Left hindlimb (tissue), 1 donor: ENCODE data around the gene KLK3.
"Not testable (repeated sequence)": the region's sequence is repeated elsewhere in the genome, so short reads cannot be mapped to it uniquely, and the experiment has no call there.

ENCODE experiments used
- DNase-seq: peaks from one replicate; pipeline ENCODE4 v3.0.0-alpha.2; 2018

Gene KLK3

DNA sequence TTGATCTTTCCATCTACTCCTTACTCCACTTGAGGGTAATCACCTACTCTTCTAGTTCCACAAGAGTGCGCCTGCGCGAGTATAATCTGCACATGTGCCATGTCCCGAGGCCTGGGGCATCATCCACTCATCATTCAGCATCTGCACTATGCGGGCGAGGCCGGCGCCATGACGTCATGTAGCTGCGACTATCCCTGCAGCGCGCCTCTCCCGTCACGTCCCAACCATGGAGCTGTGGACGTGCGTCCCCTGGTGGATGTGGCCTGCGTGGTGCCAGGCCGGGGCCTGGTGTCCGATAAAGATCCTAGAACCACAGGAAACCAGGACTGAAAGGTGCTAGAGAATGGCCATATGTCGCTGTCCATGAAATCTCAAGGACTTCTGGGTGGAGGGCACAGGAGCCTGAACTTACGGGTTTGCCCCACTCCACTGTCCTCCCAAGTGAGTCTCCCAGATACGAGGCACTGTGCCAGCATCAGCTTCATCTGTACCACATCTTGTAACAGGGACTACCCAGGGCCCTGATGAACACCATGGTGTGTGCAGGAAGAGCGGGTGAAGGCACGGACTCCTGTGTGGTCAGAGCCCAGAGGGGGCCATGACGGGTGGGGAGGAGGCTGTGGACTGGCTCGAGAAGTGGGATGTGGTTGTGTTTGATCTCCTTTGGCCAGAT is 15.8 kb downstream of the KLK3 start:
- no peak for DNase-seq

DNA sequence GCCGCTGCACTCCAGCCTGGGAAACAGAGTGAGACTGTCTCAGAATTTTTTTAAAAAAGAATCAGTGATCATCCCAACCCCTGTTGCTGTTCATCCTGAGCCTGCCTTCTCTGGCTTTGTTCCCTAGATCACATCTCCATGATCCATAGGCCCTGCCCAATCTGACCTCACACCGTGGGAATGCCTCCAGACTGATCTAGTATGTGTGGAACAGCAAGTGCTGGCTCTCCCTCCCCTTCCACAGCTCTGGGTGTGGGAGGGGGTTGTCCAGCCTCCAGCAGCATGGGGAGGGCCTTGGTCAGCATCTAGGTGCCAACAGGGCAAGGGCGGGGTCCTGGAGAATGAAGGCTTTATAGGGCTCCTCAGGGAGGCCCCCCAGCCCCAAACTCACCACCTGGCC is 18.3 kb downstream of the KLK3 start, which contains the start of gene KLK2:
TSS of gene KLK2 (plus strand) at position 384 of the 400 bp plus-strand sequence. CDS start 35 bp downstream, outside the sequence.
- DNase-seq: no peak

DNA sequence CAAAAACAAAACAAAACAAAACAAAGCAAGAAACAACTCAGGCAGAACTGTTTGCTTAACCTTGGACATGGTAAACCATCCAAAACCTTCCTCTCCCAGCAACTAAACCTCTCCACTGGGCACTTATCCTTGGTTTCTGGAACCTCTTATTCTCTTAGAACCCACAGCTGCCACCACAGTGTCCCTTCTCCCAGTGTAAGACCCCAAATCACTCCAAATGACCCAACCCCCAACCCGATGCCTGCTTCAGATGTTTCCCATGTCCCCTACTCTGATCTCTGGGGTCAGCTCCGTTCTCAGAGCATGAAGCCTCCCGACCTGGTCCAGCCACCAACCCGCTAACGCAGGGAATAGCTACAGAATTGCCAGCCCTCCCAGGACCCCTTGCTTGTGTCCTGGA is 19.5 kb downstream of the KLK3 start:
- no peak for DNase-seq

DNA sequence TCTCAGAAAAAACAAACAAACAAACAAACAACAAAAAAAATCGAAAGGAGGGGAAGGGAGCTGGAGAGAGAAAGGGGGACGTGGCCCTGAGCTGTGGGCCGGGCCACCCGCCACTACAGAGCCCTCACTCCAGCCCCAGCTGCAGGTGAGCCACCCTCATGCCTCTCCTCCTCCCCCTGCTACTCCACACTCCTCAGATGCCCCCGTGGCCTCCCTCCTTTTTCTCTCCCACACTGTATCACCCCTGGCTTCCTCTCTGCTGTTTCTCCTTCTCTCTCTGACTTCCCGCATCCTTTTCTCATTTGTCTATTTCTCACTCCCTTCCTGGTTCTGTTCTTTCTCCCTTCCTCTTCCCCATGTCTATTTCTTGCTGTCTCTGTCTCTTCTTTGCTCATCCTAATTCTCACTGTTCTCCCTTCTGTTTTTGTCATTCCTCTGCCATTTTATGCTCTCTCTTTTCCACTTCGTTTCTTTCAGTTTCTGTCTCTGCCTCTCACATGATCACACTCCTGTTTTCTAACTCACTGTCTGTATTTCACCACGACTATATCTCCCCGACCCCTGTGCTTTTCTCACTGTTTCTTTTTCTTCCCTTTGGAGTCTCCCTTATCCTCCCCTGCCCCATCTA is 21.2 kb downstream of the KLK3 start:
- no peak for DNase-seq

DNA sequence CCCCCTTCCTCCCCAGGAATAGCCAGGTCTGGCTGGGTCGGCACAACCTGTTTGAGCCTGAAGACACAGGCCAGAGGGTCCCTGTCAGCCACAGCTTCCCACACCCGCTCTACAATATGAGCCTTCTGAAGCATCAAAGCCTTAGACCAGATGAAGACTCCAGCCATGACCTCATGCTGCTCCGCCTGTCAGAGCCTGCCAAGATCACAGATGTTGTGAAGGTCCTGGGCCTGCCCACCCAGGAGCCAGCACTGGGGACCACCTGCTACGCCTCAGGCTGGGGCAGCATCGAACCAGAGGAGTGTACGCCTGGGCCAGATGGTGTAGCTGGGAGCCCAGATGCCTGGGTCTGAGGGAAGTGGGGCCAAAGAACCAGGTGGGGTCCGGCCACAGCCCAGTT is 21.7 kb downstream of the KLK3 start:
- no peak for DNase-seq

DNA sequence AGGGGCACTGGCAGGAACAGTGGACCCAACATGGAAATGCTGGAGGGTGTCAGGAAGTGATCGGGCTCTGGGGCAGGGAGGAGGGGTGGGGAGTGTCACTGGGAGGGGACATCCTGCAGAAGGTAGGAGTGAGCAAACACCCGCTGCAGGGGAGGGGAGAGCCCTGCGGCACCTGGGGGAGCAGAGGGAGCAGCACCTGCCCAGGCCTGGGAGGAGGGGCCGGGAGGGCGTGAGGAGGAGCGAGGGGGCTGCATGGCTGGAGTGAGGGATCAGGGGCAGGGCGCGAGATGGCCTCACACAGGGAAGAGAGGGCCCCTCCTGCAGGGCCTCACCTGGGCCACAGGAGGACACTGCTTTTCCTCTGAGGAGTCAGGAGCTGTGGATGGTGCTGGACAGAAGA is 22.6 kb downstream of the KLK3 start:
- no peak for DNase-seq

DNA sequence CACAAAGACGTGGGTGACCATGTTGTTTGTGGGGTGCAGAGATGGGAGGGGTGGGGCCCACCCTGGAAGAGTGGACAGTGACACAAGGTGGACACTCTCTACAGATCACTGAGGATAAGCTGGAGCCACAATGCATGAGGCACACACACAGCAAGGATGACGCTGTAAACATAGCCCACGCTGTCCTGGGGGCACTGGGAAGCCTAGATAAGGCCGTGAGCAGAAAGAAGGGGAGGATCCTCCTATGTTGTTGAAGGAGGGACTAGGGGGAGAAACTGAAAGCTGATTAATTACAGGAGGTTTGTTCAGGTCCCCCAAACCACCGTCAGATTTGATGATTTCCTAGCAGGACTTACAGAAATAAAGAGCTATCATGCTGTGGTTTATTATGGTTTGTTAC is 24.1 kb downstream of the KLK3 start:
- no peak for DNase-seq

DNA sequence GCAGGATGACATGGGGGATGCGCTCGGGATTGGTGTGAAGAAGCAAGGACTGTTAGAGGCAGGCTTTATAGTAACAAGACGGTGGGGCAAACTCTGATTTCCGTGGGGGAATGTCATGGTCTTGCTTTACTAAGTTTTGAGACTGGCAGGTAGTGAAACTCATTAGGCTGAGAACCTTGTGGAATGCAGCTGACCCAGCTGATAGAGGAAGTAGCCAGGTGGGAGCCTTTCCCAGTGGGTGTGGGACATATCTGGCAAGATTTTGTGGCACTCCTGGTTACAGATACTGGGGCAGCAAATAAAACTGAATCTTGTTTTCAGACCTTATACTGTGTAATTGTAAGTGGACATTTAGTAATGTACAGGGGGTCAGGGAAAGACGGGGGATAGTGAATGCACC is 25.5 kb downstream of the KLK3 start:
- DNase-seq: no peak

DNA sequence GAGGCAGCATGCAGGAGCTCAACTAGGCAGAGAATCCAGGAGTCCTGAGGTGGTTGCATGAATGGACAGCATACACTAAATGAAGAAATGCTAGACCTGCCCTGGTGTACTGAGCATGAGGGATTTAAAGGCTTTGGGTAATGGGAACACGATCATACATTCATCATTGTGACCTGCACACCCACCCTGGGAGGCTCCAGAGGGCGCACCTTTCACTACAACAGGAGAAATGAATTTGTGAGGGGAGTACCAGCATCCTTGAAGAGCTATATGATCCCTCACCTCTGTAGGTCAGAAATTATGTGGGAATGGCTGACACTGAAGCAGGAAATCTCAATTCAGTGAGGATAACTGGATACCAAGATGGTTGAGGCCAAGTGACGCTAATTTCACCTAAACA is 27.5 kb downstream of the KLK3 start:
- no peak for DNase-seq

DNA sequence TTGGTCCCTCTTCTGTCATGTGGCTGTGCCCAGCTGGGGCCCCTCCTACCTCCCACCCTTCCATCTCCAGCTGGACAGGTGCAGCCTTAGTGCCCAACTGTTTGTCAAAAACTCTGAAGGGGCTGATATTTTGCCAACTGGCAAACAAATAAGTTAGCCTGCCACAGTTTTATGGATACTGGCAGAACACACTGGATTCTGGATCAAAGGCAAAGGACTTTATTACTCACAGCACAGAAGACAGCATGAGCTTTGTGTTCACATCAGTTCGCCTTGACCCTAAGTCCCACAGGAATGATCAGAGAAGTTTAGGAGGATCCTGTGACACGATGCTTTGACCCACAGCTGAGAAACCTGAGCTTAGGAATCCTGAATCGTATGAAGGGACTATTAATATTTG is 34.9 kb downstream of the KLK3 start:
- DNase-seq: no peak

DNA sequence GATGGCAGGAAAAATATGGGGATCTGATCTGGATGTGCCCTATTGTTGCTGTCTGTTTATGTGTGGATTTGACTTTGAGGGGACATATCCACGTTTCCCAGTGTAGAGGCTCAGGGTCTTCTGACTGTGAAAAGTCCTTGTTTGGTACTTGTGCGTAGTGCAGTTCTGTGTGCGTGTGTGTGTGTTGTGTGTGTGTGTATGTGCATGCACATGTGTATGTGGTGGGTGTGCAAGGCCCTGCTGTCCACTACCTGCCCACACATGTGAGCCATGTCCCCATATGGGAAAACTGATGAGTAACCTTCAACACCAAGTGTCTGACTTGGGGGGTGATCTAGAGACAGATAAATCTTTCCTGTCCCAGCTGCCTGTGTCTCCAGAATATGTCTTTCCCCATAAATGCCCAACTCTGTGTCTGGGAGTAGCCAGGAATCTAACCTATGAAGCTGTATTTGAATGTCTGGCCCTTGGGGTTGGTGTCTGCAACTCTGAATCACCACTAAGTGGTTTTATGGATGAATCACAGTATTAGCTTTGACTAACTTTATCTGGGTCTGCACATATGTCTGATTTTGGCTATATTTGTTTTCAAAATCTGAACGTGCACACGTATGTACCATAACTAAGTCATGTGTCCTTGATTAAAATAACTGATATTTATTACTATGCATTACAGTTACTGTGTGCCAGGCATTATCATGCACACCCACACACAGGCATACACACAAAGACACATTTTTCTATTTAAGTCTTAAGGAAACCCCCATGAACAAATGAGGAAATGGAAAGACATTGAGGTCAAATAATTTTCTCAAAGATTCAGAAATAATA is 35.9 kb downstream of the KLK3 start:
- DNase-seq: no peak

DNA sequence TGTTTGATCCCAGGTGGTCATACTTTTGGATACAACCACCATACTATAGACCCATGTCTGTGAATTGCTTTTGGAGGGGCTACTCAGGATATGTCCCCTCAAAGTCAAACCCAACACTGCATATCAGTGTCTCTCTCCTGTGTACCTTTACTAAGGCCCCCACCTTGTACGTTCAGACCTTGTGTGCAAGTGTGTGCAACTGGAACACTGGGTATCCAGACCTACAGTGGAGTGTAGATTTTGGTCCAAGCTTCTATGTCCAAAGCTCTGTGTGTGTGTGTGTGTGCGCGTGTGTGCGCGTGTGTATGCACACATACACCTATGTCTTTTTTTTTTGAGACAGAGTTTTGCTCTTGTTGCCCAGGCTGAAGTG is 36.5 kb downstream of the KLK3 start:
- no peak for DNase-seq

DNA sequence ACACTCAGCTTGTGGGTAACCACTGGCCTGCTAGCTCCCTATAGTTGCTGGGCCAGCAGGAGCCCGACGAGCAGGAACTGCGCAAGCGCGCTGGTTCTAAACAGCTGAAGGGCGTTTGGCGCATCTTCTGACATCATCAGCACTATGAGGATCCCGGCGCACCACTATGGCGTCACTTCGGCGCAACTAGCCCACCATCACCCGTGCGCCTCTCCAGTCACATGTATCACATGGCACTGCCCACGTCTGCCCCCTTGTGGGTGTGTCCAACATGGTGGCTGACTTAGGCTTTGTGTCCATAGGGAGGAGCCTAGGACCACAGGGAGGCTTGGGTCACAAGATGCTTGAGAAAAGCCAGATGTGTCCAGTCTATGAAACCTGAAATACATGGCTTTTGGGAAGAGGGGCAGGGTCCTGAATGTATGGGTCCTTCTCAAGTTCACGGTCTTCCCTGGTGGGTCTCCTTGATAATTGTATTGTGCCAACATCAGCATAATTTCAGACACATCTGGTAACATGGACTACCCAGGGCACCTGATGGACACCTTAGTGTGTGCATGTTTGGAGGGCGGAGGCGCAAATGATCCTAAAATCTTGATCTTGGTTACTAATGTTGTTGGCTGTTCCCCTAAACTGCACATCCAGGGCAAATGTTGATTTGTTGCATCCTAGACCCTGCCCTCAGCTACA is 38.5 kb downstream of the KLK3 start:
- no peak for DNase-seq

DNA sequence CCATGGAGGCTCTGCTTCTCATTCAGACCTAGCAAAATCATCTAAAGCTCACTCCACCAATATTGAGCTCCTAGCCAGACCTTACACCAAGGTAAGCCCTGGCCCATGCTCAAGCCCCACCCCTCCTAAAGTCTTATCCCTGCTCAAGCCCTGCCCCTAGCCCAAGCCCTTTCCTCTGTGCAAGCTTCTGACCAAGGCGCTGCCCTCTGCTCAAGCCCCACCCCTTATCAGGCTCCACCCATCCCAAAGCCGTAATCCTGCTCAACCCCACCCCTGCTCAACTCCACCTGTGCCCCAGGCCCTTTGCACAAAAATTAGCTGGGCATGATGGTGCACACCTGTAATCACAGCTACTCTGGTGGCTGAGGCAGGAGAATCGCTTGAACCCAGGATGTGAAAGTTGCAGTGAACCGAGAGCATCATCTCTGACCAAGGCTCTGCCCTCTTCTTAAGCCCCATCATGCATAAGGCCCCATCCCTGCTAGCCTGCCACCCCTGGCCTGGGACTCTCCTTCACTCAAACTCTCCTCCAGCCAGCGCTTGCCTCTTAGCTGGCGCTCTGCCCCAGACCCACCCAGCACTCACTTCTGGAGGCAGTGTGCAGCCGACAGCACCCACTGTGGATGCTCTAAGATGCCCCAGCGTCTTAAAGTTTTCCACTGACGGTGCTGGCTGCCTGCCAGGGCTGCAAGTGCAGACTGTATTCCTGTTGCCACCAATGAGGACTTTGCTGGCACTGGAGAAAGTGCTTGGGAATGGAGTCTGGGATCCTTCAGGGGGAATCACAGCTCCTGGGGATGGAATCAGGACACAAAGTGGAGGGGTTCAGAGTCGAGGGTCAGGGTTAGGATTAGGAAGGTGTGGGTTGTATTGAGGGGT is 40.0 kb downstream of the KLK3 start:
- no peak for DNase-seq

DNA sequence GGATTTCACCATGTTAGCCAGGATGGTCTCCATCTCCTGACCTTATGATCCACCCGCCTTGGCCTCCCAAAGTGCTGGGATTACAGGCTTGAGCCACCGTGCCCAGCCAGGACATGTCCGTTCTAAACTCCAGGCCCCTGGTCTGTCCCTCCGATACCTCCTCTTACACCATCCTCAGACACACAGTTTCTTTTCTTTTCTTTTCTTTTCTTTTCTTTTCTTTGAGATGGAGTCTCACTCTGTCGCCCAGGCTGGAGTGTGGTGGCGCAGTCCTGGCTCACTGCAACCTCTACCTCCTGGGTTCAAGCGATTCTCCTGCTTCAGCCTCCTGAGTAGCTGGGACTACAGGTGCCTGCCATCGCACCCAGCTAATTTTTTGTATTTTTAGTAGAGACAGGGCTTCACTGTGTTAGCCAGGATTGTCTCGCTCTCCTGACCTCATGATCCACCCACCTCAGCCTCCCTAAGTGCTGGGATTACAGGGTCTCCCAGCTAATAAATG is 41.4 kb downstream of the KLK3 start:
- DNase-seq: not testable (repeated sequence)

DNA sequence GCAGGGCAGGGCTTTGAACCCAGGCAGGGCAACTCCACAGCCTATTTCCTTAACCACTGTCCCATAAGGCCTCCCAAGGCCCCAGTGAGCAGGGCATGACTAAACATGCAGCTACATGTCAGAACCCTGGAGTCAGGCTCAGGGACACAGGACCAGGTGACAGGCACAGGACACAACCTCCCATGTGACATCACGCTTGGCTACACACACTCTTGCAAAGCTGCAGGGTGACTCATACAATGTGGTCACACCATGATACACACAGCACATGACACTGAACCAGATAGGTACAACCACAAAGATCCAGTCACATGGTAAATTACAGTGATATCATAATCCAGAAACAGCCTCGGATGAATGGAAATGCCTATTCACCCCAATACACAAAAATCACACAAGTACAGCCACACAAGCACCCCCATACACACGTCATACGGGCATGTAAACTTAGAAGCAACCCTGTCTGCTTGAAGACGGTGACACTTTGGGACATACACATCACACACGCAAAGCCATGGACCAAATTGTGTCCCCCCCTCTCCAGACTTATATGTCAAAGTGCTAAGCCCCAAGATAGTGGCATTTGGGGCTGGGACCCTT is 42.0 kb downstream of the KLK3 start:
- DNase-seq: no peak

DNA sequence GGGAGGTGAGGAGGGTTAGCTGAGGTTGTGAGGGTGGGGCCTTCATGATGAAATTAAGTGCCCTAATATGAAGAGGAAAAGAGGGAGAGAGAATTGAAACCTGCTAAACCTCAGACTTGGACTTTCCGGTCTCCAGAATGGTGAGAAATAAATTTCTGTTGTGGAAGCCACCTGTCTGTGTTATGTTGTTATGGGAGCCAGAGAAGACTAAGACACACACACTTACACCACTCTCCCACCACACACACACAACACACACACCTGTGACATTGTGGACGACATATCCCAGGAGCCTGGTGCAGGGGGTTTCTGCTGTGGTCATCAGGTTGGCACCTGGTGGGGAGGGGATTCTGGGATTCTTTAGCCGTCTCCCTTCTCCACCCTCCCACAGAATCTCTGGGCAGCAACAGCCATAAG is 42.5 kb downstream of the KLK3 start:
- DNase-seq: no peak

DNA sequence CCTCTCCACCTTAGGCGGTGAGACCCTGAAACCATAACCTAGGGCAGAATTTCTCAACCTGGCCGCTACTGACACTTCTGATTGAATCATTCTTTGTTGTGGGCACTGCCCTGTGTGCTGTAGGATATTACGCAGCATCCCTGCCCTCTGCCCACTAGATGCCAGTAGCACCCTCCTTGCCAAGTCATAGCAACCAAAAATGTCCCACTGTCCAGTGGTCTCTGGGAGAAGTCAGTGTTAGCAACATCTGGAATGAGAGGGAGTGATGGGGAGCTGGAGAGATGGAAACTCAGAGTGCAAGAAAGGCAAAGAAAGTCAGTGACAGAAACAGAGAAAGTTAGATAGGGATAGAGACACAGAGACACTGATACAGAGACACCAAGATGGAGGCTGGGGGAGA is 42.9 kb downstream of the KLK3 start:
- DNase-seq: no peak

DNA sequence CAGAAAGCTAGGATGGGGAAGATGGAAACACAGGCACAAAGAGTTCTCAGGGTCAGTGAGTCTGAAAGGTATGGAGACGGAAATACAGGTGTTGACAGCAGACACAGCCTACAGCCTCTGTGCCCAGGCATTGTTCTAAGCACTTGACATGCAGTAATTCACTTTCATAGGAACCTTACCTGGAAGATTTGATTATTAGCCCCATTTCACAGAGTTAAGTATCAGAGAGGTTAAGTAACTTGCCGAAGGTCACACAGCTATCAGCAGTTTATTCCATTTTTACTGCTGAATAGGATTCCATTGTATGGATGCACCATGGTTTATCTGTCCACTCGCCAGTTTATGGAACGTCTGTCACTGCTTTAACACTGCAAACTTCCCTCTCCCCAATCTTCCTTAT is 43.3 kb downstream of the KLK3 start:
- no peak for DNase-seq

DNA sequence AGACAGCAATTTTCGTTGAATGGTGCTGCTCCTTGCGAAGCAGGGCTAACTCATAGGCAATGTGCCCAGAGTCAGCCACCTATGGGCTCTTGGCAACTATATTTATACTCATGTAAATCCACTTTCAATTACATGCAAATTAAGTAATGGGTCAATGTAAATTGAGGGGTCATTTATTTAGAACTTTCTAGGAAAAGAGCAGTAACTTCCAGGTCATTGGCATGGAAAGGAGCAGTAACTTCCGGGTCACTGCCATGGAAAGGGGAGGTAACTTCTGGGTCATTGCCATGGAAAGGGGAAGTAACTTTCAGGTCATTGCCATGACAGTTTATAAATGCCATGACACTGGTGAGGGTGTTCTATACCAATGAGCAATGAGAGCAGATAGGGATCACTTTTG is 44.9 kb downstream of the KLK3 start:
- DNase-seq: no peak

DNA sequence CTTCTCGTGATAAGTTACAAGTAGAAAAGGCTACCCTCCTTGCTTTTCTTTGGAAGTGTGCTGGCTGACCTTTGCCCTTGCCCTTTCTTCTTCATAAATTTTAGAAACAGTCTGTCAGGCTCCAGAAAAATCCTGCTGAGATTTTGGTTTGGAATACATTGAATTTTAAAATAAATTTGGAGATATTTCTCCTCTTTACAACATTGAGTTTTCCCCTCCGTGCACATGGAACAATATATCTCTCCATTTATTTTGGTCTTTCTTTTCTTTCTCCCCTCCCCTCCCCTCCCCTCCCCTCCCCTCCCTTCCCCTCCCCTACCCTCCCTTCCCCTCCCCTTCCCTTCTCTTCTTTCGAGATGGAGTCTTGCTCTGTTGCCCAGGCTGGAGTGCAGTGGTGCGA is 47.9 kb downstream of the KLK3 start:
- DNase-seq: no peak

DNA sequence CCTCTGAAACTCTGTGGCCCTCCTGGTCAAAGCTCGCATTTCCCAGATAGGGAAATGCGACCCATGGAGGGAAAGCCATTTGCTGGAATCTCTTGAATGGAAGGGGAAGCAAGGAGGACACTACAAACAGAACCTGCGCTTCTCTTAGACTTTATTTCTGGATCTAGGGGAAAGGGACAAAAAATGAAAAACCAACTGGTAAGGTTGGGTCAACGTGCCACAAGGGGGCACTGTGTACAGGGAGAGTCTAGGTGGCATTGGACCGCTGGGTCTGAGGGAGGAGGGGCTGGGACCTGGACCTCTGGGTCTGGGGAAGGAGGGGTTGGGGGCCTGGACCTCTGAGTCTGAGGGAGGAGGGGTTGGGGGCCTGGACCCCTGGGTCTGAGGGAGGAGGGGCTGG is 51.5 kb downstream of the KLK3 start:
- DNase-seq: no peak
